Measurements from ENCODE around the gene MIA.
A peak's percentile ranks its signal among the peaks of the same experiment; 100 is the strongest.
"Not testable (repeated sequence)": the region's sequence is repeated elsewhere in the genome, so short reads cannot be mapped to it uniquely, and the experiment has no call there.

The MIA gene
- total RNA-seq = 0 to 0.18 (median 0.06) reads per million in 4 experiments

DNA sequence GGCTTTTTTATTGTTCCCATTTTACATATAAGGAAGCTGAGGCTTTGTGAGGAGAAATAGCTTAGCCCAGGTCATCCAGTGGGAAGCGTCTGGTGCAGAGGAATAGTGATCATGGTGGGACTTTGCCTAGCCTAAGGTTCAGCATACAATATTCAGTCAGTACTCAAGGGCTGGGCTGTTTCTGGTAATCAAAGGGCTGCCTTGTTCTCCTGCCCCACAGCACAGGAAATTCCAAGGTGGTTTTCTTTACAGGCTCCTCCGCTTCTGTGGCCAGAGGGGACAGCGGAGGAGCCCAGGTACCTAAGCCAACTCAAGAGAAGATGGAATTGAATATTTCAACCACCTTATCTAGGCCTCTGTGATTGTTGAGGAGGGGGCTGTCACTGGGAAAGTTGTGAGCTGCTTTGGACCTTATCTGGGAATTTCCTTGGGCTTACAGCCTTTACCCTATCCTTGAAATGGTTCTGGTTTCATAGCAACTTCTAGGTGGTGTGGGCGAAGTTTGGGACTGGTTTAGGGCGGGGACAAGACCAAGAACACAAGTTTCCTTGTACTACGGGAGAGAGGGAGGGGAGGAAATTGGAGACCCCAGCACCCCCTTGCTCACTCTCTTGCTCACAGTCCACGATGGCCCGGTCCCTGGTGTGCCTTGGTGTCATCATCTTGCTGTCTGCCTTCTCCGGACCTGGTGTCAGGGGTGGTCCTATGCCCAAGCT is at the start of gene MIA:
TSS of gene MIA (plus strand) at position 606 of the 716 bp plus-strand sequence. CDS start at position 628, 22 bp downstream.
- DNase-seq = no peak

DNA sequence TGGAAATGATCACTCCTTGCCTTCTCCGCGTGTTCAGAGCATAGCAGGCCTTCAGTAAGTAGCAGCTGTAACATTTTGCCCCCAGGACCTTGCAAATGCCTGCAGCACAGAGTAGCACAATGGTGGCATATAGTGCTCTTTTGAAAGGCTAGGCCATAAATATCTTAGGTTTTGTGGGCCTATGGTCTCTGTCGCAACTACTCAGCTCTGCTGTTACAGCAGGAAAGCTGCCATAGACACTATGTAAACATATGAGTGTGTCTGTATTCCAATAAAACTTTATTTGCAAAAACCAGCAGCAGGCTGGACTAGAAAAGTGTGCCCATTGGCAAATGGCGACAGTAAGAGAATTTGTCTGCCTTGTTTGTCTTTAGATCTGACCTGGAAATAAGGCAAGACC is 49.0 kb upstream of the MIA start:
- no peak for DNase-seq

DNA sequence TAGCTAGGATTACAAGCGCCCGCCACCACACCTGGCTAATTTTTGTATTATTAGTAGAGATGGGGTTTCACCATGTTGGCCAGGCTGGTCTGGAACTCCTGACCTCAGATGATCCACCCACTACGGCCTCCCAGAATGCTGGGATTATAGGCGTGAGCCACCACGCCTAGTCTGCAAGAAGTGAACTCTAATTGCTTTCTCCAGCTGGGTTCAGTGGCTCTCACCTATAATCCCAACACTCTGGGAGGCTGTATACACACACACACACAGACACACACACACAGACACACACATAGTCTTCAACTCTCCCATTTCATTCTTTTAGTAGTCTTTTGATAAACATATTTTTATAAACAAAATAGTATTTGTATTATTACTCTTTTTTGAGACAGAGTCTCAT is 45.3 kb upstream of the MIA start:
- DNase-seq = not testable (repeated sequence)

DNA sequence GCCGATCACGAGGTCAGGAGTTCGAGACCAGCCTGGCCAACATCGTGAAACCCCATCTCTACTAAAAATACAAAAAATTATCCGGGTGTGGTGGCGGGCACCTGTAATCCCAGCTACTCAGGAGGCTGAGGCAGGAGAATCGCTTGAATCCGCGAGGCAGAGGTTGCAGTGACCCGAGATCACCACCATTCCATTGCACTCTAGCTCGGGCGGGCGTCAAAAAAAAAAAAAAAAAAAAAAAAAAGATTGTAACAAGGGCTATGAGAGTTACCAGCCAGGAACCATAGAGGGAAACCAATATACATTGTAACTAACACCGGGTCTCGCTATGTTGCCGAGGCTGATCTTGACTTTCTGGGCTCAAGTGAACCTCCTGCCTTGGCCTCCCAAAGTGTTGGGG is 43.0 kb upstream of the MIA start:
- not testable (repeated sequence) for DNase-seq

DNA sequence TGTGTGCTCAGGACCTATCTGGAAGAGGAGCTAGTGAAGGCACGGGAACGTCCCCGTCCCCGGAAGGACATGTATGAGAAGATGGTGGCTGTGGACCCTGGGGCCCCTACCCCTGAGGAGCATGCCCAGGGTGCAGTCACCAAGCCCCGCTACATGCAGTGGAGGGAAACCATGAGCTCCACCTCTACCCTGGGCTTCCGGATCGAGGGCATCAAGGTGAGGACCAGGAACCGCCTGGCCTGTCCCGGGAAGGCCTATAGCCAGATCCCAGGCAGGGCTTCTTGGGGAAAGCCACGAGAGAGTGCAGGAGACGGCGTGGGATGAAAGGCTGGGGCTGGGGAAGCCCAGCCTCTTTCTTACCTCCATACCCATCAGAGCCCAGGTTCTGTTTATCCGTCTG is 42.2 kb upstream of the MIA start:
- DNase-seq = no peak

DNA sequence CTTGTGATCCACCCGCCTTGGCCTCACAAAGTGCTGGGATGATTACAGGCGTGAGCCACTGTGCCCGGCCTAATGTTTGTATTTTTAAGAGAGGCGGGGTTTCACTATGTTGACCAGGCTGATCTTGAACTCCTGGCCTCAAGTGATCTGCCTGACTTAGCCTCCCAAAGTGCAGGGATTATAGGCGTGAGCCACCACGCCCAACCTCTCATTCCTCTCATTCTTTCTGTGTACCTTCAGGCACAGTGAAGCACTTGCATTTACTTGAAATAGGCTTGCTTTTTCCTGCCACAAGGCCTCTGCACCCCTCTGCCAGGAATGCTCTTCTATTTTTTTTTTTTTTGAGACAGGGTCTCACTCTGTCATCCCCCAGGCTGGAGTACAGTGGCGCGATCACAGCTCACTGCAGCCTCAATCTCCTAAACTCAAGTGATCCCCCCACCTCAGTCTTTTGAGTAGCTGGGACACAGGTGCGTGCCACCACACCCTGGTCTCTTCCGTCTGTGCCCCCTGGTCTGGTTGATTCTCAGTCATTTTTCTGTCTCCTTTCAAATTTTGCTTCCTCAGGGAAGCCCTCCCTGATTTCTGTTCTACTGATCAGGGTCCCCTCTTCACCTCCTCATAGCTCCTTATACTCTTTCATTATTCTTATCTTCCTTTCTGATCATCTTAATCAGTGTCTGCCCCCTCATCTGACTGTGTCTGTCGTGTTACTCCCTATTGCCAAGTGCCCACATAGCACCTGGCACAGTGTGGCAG is 40.1 kb upstream of the MIA start:
- no peak for DNase-seq

DNA sequence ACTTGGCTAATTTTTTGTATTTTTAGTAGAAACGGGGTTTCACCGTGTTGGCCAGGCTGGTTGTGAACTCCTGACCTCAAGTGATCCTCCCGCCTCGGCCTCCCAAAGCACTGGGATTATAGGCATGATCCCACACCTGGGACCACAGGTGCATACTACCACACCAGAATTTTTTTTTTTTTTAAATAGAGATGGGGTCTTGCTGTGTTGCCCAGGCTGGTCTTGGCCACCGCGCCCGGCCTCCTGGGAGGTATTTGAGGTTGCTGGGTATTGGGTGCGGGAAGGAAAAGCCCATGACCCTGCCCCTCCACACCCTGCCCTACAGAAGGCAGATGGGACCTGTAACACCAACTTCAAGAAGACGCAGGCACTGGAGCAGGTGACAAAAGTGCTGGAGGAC is 38.7 kb upstream of the MIA start:
- DNase-seq = no peak

DNA sequence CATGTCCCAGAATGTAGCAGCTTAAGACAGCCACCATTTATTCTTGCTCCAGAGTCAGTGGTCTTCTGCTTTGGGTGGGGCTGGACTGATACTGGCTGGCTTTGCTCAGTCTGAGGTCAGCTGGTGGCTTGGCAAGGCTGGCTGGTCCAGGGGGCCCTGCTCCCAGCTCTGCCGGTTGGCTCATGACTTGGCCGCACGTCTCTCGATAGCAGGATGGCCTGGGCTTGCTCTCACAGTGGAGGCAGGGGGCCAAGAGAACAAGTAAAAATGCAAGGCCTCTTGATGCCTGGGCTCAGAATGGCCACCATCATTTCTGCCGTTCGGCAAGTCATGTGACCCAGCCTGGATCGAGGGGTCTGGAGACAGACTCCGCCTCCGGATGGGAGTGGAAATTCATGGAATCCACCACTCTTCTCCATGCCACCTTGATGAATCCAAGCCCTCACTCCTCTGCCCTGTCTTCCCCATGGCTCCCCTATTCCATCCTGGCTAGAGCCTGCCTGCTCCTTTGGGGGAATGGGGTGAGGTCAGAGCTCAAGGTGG is 38.1 kb upstream of the MIA start:
- no peak for DNase-seq

DNA sequence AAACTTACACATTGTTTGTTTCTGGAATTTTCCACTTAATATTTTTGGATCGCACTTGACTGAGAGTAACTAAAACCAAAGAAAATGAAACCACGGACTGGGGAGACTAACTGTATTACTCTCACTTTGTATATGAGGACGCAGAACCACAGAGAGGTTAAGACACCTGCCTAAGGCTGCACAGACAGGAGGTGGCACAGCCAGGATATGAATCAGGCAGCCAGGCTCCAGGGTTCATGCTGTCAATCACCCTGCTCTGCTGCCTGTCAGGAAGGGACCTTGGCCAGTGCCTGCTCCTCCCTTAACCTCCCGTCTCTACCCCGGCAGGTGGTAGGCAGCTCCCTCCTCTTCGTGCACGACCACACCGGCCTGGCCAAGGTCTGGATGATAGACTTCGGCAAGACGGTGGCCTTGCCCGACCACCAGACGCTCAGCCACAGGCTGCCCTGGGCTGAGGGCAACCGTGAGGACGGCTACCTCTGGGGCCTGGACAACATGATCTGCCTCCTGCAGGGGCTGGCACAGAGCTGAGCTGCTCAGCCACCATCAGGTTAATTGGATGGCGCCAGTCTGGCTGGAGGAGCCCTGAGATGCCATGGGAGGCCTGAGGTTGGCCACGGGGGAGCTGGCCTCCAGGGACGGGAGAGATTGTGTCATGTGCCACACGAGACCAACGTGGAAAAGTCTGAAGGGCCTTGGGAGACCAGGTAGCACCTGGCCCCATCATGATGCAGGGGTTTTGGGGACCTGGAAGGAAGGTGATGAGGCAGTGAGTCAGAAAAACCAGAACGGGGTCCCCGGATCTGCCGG is 36.1 kb upstream of the MIA start:
- DNase-seq = no peak

DNA sequence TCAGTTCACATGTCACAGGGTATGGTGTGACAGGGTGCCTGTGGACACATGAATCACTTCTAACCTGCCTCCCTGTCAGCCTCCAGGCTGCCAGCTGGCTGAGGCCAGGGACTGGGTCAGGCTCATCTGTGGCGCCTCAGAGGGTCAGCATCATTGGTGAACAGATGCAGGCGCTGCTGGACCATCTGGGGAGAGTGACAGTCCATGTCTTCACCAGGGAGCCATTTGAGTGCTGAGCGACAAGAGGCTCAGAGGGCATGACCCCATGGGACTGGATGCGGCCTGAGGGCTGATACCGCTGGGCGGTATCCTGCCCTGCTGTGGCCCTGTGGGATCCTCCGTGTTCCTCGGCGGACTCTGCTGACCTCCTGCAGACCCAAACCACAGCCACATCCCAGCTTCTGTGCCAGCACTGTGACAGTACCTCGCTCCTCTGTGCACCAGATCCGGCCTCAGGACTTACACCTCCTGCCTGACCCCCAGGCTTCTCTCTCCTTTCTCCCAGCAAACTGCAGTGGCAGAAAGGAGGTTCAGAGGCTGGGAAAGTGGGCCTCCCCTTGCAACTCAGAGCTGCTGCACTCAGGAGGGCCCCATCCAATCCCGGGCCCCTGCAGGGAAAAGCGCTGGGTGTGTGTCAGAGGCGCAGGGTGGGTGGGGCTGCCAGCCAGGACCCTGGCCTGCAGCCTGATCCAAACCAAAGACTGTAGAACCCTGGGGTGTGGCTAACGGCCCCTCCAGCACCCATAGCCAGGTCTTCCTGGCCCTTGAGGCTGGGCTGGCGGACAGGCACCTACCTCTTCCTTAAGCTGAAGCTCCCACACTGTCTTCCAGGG is 35.2 kb upstream of the MIA start:
- DNase-seq = no peak

DNA sequence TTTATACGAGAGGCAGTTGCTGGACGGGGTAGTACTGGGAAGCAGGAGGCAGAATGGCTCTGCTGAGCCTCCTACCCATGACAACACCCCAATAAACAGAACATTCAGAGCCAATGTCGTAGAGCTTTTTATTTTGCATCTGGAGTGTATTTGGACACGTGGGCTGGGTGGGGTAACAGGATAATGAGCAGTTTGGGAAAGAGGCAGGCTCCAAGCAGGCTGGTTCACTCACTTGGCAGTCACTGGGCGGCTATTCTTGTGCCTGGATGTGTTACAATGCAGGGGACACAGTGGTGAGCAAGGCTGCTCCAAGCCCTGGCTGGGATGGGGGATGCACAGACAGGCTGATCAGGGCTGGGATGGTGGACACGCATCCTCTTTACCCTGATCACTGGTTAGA is 34.6 kb upstream of the MIA start:
- DNase-seq = no peak

DNA sequence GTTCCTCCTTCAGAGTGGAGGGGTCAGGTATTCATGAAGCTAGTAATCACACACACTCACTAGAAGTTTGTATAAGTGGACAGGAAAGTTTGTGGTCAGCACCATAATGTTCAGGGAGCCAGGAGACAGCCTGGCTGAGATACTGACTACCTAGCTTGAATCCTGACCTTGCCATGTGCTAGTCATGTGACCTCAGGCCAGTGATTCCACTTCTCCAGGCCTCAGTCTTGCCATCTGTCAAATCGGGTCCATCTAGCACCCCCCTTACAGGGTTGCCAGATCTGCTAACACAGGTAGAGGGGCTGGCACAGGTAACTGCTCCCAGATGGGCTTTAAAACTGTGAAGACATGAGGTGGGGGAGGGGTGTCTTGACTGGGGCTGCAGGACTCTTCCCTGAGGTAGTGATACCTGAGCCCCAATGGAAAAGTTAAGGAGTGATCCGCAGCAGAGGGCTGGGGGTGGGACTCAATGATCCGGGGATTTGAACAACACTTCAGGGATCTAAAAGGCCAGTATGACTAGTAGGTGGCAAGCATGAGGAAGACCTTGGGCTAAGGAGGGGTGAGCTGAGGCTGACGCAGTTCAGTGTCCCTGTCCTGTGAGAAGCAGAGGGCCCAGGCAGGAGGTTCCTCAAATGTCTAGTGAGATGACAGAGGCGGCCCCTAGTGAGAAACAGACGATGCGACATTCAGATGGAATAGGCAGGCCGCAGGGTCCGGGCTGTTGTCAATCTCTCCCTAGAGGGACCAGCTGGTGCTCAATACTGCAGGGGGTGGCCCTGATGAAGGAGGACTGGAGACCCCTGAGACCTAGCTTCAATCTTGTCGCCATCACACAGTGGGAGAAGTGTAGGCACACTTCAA is 33.6 kb upstream of the MIA start:
- DNase-seq = no peak

DNA sequence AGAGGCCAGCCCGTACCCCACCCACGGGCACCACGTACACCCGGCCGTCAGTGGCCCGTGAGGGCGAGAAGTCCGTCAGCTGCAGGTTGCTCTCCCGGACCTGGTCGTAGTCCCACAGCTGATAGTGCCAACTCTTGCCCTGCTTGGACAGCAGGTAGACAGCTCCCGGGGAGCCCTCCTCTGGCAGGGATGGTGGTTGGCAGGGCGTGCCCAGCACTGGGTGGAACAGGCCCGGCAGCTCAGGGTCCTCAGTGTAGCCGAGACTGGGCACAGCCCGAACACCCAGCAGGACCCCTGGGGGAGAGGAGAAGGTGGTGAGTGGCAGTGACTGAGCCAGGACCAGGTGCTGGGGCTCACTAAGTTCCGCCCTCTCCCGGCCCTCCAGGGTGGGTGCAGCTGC is 32.8 kb upstream of the MIA start:
- no peak for DNase-seq

DNA sequence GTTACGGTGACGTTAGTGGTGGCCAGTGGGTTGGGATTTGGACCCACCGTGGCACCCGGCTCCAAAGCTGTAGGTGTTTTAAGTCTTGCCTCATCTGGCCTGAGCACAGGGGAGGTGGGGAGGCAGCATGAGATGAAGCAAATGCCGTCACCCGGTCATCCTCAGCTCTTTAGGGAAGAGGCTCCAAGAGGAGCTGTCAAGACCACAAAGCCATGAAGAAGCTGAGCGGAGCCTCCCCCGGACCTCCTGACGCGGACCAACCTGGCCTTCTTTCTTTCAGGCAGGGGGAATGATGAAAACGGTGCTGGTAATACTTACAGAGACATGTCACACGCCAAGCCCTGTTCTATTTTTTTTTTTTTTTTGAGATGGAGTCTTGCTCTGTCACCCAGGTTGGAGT is 32.4 kb upstream of the MIA start:
- no peak for DNase-seq

DNA sequence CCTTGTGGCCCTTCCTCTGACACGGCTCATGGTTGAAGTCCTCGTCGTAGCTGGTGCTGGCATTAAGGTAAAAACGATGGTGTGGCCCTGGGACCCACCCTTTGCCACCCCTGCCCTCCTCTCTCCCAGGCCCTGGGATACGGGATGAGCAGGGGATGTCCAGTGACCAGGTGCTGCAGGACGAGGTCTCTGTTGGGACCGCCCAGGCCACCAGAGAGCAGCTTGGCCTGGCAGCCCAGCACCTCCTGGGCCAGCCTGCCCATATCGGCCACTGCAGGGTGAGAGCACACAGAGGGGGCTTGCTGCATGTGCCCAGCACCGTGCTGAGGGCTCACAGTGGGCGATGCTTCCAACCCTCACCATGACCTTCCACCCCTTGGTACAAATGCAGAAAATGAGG is 31.4 kb upstream of the MIA start:
- no peak for DNase-seq

DNA sequence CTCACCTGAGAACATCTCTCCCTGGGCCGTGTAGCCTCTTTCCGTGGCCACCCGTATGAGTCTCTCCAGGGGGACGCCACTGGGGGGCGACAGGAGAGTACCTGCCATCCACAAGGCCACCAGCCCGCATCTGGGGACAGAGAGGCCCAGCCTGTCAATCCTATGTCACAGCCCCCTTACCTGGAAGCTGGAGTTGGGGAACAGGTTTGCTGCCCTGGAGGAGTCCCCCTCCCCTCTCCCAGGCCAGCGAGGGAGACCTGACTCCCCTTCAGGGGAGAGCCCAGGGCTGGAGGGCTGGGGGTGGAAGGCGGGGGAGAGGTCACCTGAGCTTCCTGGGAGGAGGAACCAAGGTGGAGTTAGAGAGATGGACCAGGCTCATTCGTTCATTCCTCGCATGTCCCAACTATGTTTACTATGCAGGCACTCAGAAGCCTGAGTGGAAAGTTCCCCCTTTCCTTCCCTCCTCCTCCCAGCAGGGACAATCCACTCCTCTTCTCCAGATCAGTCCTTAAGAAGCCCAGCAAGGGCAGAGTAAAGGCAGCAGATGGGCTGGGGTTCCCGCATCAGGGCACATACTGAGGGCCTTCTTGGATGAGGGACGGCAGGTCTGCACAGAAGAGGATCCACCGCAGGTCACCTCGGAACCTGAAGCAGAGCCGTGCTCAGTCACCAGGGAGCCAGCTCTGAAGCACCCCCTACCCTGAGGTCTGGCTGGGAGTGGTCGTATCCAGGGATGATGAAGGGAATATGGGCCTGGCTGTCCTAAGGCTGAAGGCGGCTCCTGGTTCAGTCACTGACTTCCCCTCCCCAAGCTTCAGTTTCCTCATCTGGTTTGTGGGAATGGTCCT is 30.5 kb upstream of the MIA start:
- DNase-seq = no peak

DNA sequence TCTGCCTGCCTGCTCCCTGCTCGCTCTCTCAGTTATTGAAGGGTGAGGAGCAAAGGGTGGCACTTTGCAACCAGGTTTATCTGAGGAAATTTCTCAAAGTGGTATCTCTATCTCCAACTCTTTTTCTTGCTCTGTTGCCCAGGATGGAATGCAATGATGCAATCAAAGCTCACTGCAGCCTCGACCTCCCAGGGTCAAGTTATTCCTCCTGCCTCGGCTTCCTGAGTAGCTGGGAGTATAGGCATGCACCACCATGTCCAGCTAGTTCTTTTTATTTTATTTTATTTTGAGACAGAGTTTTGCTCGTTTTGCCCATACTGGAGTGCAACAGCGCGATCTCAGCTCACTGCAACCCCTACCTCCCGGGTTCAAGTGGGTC is 29.9 kb upstream of the MIA start:
- DNase-seq = no peak

DNA sequence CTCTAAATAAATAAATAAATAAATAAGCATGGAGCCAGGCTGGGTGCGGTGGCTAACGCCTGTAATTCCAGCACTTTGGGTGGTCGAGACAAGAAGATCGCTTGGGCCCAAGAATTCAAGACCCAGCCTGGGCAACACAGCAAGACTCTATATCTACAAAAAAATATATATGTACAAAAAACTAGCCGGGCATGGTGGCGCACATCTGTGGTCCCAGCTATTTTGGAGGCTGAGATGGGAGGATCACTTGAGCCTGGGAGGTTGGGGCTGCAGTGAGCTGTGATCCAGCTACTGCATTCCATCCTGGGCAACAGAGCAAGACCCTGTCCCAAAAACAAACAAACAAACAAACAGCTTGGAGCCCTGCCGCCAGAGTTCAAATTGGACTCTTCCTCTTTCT is 27.8 kb upstream of the MIA start:
- no peak for DNase-seq

DNA sequence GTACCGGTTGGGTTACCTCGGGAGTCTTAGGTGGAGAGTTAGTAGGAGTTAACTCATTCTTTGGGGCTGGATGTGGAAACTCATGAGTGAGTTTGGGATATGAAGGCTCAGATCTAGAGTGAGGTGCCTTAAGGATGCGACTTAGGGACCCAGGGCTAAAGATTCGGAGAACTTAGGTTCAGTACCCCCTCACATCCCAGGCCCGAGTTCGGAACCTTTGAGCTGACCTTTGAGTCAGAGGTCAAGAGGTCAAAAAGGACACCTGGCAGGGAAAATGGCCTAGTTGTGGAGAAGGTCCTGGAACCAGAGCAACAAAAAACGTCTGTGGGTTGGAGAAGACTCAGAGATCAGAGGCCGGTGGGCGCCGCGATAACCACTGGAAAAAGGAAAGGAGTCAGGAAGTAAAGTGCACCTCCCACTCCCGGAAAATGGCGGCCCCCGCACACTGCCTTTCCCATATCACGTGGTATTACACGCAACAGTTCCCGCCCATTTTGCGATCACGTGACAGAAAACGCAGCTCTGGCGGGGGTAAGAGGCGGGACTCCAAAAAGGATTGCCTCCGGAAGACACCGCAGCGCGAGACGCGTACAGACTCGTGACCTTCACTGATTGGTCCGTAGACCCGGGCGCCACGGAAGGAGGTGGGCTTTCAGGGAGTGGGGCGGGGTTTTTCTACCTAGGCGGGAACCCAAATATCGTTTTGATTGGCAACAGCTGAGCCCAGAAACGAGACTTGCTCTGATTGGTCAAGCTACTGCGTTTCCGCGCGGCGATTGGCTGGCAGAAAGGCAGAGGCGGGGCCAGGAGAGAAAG is 25.1 kb upstream of the MIA start, which contains the start of gene ACTMAP:
TSS of gene ACTMAP (minus strand) at position 420 of the 816 bp plus-strand sequence. CDS start 674 bp downstream, outside the sequence.
- DNase-seq = peak; percentile 99

All from effector CD8-positive, alpha-beta T cell (primary cell).